K562 (cell line): ENCODE measurements around the gene CHST8. TPM values are rescaled to one million over a fixed set of nuclear protein-coding genes. Genes with fewer than 3 reads are reported as not detected.
A peak's percentile ranks its signal among the peaks of the same experiment; 100 is the strongest.

Experiments used
- ATAC-seq: fragments of 200-7000 bp; cut with Tn5 transposase; 3 replicates; pipeline ENCODE4 v1.9.1; 2020; ENCODE audit warnings: moderate library complexity
- BruUV-seq: library from RNA; stranded (reverse); fragments of 400-500 nt; replicated peaks from 2 replicates; lab custom pipeline; 2021; lab: Mats Ljungman, UMichigan
- CTCF ChIA-PET: fragments of 300-600 bp; formaldehyde crosslinking; extraction: SDS; loops from one replicate; lab custom pipeline; 2021; ENCODE audit warnings: low intra/inter-chr PET ratio; lab: Yijun Ruan, JAX
- POLR2A ChIA-PET: fragments of 300-600, 350-650 bp; sonication (Branson Sonifier 250); formaldehyde crosslinking; extraction: SDS; loops from one replicate; lab custom pipeline; 2021; ENCODE audit warnings: antibody characterized with exemption, inconsistent platforms; lab: Yijun Ruan, JAX
- DNase-seq, 4 experiments: peaks; one replicate each; pipeline versions ENCODE4 v3.0.0 to v3.0.0-alpha.2; 2011 to 2018; ENCODE audit warnings: low spot score in 3 of 4, mixed read lengths in 3 of 4; ENCODE audit errors: extremely low read depth in 1 of 4
- FAIRE-seq: peaks from 2 replicates; lab custom pipeline; 2011; peaks lifted over from hg19 to GRCh38; lab: Jason Lieb, UNC
- H2AFZ ChIP-seq: 2 replicates; pipeline ENCODE4 v1.6.0; 2011; ENCODE audit warnings: low read depth, low read length, control low read depth, inconsistent platforms
- H3K27ac ChIP-seq: fragments of 200-600 bp; 3 replicates; pipeline ENCODE4 v1.8.0; 2011; ENCODE audit warnings: low read depth, mild to moderate bottlenecking, control low read depth, inconsistent platforms, low read length, moderate library complexity, mixed read lengths; ENCODE audit errors: extremely low read depth
- H3K27me3 ChIP-seq, 2 experiments: fragments of 300-600 bp in 1 of 2; 2 replicates in 1 of 2; 3 replicates in 1 of 2; pipeline versions ENCODE4 v1.6.0 to v1.8.0; 2011; ENCODE audit warnings: inconsistent platforms in 2 of 2, low read length in 2 of 2, mild to moderate bottlenecking in 1 of 2, mixed read lengths in 1 of 2, moderate library complexity in 1 of 2; ENCODE audit not compliant: control insufficient read depth in 2 of 2, insufficient read depth in 2 of 2
- H3K36me3 ChIP-seq: fragments of 300-600 bp; 3 replicates; pipeline ENCODE4 v1.8.0; 2011; ENCODE audit warnings: mild to moderate bottlenecking, low read length, inconsistent platforms; ENCODE audit not compliant: control insufficient read depth, insufficient read depth
- H3K4me1 ChIP-seq, 2 experiments: fragments of 200-600 bp in 1 of 2; replicated peaks in 1 of 2; 2 replicates in 1 of 2; 3 replicates in 1 of 2; pipeline versions ENCODE4 v1.5.1 to v1.8.0; 2011; ENCODE audit warnings: inconsistent platforms in 2 of 2, low read length in 2 of 2, mild to moderate bottlenecking in 1 of 2, mixed read lengths in 1 of 2, moderate library complexity in 1 of 2; ENCODE audit not compliant: control insufficient read depth in 2 of 2, insufficient read depth in 2 of 2
- H3K4me2 ChIP-seq: 2 replicates; pipeline ENCODE4 v1.6.1; 2011; ENCODE audit warnings: low read length, control low read depth, inconsistent platforms, mixed read lengths; ENCODE audit not compliant: insufficient read depth
- H3K4me3 ChIP-seq: fragments of 200-600 bp; sonication (generic), shearing (Covaris generic); 2 replicates; pipeline ENCODE4 v1.5.1; 2016; ENCODE audit warnings: control low read depth, inconsistent platforms
- H3K79me2 ChIP-seq: fragments of 200-600 bp; 3 replicates; pipeline ENCODE4 v1.8.0; 2011; ENCODE audit warnings: low read length, inconsistent platforms; ENCODE audit not compliant: control insufficient read depth, insufficient read depth
- H3K9ac ChIP-seq, 2 experiments: 2 replicates each; pipeline versions ENCODE4 v1.6.0 to v1.6.1; 2011; ENCODE audit warnings: low read depth in 2 of 2, low read length in 2 of 2, control low read depth in 1 of 2, inconsistent platforms in 1 of 2, mild to moderate bottlenecking in 1 of 2, mixed read lengths in 1 of 2; ENCODE audit not compliant: insufficient read depth in 1 of 2
- H3K9me1 ChIP-seq: one replicate; pipeline ENCODE4 v1.6.0; 2011; ENCODE audit warnings: inconsistent platforms, mild to moderate bottlenecking, low read length, moderate library complexity; ENCODE audit not compliant: control insufficient read depth, insufficient read depth
- H3K9me3 ChIP-seq: replicated peaks from 2 replicates; pipeline ENCODE4 v1.5.1; 2011; ENCODE audit warnings: low read depth, low read length, inconsistent platforms; ENCODE audit not compliant: control insufficient read depth, insufficient read depth
- H4K20me1 ChIP-seq: replicated peaks from 2 replicates; pipeline ENCODE4 v1.6.1; 2011; ENCODE audit warnings: low read length, inconsistent platforms, mixed read lengths; ENCODE audit not compliant: control insufficient read depth, insufficient read depth
- DNMT1 ChIP-seq: fragments of 450-650 bp; IDR thresholded peaks from 2 replicates; pipeline ENCODE4 v1.6.1; 2016; ENCODE audit warnings: antibody characterized with exemption, mild to moderate bottlenecking
- HOXB6 ChIP-seq: fragments of 250-450 bp; sonication (Bioruptor Pico); IDR thresholded peaks from 2 replicates; pipeline ENCODE4 v1.5.1; 2022; ENCODE audit warnings: mild to moderate bottlenecking, borderline replicate concordance
- NFE2 ChIP-seq: IDR thresholded peaks from 2 replicates; pipeline ENCODE4 v1.6.1; 2014; ENCODE audit warnings: antibody characterized with exemption, low read depth
- ZSCAN29 ChIP-seq: fragments of 450-650 bp; IDR thresholded peaks from 2 replicates; pipeline ENCODE4 v1.6.1; 2017
- WGBS: fragments of 100-300 bp; shearing (Covaris generic); methylation state at CpG from one replicate; pipeline ENCODE4 v1.1.6; 2016; ENCODE audit warnings: low coverage, mixed read lengths; ENCODE audit not compliant: insufficient coverage; ENCODE audit errors: missing lambda C conversion rate; 5-methylcytosine and 5-hydroxymethylcytosine counted together
- in situ Hi-C: fragments of 300-500 bp; cut with MboI; formaldehyde crosslinking; loops from 4 replicates; pipeline ENCODE4 v1.15.0; 2018; ENCODE audit warnings: inconsistent platforms, mixed read lengths
- intact Hi-C: fragments of 100-400 bp; cut with micrococcal nuclease; formaldehyde crosslinking; loops from 2 replicates; pipeline ENCODE4 v1.14.2; 2022
- polyA plus RNA-seq, 8 experiments: library from polyadenylated mRNA; depleted of rRNA in 4 of 8; stranded (reverse) in 5 of 8; unstranded in 3 of 8; fragments of >200 nt; fragmentation: Nextera tagmentation in 2 of 8; fragmentation: Illumina TruSeq in 1 of 8; extraction: Ambion mirVana in 2 of 8; extraction: Trizol in 1 of 8; gene quantifications; 2 replicates each; pipeline versions ENCODE4 v1.2.1 to v1.2.3, GENCODE V29; 2011 to 2014; ENCODE audit warnings: inconsistent platforms in 1 of 8, missing spikeins in 1 of 8
- total RNA-seq, 7 experiments: library from RNA; depleted of rRNA in 6 of 7; stranded (reverse); fragments of >200 nt in 6 of 7; fragmentation: Illumina TruSeq in 2 of 7; extraction: Trizol in 2 of 7; gene quantifications; 2 replicates each; pipeline versions ENCODE4 v1.2.1 to v1.2.3, GENCODE V29; 2011 to 2021; ENCODE audit warnings: low replicate concordance in 1 of 7

CHST8 gene
- total and polyA plus RNA-seq, 9 of the 15 experiments (the other 6 are each of a cell fraction or from before 2014, with no cell fraction given), result 0.11 TPM; not detected in 8

DNA sequence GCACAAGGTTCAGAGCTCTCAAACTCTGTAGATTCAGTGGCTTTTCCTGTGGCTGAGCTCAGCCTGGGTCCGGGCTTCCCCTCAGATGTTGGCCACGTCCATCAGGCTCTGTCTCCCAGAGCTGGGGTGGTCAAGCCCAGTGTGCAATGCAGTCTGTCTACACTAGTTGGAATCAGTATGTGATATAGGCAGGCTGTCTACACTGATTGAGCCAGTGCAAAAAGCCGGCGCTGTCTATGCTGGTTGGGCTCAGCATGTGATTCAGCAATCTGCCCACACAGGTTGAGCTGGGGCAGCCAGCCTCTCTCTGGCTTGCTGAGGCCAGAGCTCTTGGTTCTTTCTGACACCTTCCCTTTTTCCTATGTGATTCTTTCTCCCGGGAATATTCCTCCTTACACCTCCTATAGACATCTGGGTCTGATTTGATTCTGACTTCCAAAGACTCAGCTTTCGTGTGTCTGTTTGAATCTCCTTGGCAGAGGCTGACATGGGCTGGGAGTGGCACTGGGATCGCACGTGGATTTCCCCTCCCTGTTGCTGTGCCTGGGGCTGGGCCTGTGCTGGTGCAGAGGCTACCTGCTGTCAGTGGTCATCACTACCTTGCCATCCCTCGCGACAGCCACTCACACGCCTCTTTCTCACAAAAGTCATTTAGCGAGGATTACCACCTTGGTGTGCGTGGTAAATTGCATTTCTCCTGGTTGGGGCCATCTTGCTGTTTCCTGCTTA is 9.3 kb downstream of the CHST8 start:
- ChIA-PET POLR2A (interaction anchor here (0.5 to 0.6 kb wide), 2 partner anchors 164 to 209 kb away, joined by 3 to 5 read pairs; no protein-coding TSS in a partner anchor), CTCF (no interaction called here)
- no peak overlapping the region for H3K4me2 ChIP-seq
- H3K9me3 ChIP-seq, result no peaks in the 10 kb centered on the region
- no peak overlapping the region for H3K27ac ChIP-seq
- in situ Hi-C loops, result no loop called here
- BruUV-seq, result no TSS peak
- intact Hi-C loops, result no loop called here
- H3K79me2 ChIP-seq, result no peaks in the 10 kb centered on the region
- H3K9ac ChIP-seq, result no peak overlapping the region
- H3K36me3 ChIP-seq, result no peaks in the 10 kb centered on the region
- no peak overlapping the region for H3K4me3 ChIP-seq
- TF ChIP-seq HOXB6 (CRISPR knock-in tag), result no peak
- TF ChIP-seq NFE2, result 0 out of 2 replicates have a peak, but pooled peaks have one; percentile 8
- TF ChIP-seq ZSCAN29, result 0 out of 2 replicates have a peak, but pooled peaks have one; percentile 54
- DNase-seq (no peak), FAIRE-seq (no peak), ATAC-seq (peak; percentile 58)
- H3K27me3 ChIP-seq, result peaks cover under 1 to 38% of the 10 kb centered on the region in 2 experiments; a peak in 2 of 5 replicates
- H4K20me1 ChIP-seq, result peaks cover 4% of the 10 kb centered on the region; the same call in 1 of the 2 replicates
- no peaks in the 10 kb centered on the region for H3K4me1 ChIP-seq
- peaks cover 6% of the 10 kb centered on the region for H3K9me1 ChIP-seq
- H2AFZ ChIP-seq, result no peak overlapping the region
- 1% methylated on average over 13 of the region's 13 CpGs for WGBS

- DNase-seq (no peak), ATAC-seq (no peak), FAIRE-seq (no peak)
- H3K9ac ChIP-seq, result no peak overlapping the region
- H3K4me2 ChIP-seq, result no peak overlapping the region
- no peaks in the 10 kb centered on the region for H3K36me3 ChIP-seq
- ChIA-PET CTCF (no interaction called here), POLR2A (interaction anchor here (0.5 kb wide), 1 partner anchor 165 kb away, joined by 5 read pairs; no protein-coding TSS in a partner anchor)
- no peak overlapping the region for H3K4me3 ChIP-seq
- H3K9me1 ChIP-seq, result peaks cover 6% of the 10 kb centered on the region
- no TSS peak for BruUV-seq
- H3K27ac ChIP-seq, result no peak overlapping the region
- peaks cover 4% of the 10 kb centered on the region; the same call in 1 of the 2 replicates for H4K20me1 ChIP-seq
- H3K4me1 ChIP-seq, result no peaks in the 10 kb centered on the region
- H3K9me3 ChIP-seq, result no peaks in the 10 kb centered on the region
- peaks cover 3 to 40% of the 10 kb centered on the region in 2 experiments; a peak in 3 of 5 replicates for H3K27me3 ChIP-seq
- WGBS, result 0% methylated on average over 5 of the region's 6 CpGs
- H2AFZ ChIP-seq, result no peak overlapping the region
- intact Hi-C loops (no loop called here), in situ Hi-C loops (no loop called here)
- no peaks in the 10 kb centered on the region for H3K79me2 ChIP-seq
- no peak for TF ChIP-seq DNMT1
- TF ChIP-seq, all 486 proteins: peak for 0
Measured at GRCh38 chr19:33631609-33631973, 9.8 kb downstream of the CHST8 start.
